GM18517 (cell line): ENCODE data around the gene MRGPRD.
"Not testable (repeated sequence)": the region's sequence is repeated elsewhere in the genome, so short reads cannot be mapped to it uniquely, and the experiment has no call there.

Experiments
- ATAC-seq: cut with Tn5 transposase; IDR thresholded peaks from one replicate; pipeline ENCODE4 v1.9.1; 2021; ENCODE audit warnings: mild to moderate bottlenecking, moderate library complexity; ENCODE audit not compliant: unreplicated experiment

MRGPRD gene

GRCh38 chr11:68994161-68994893 lies 13.5 kb upstream of the MRGPRD start:
- ATAC-seq: no peak

GRCh38 chr11:68993546-68993945 lies 12.8 kb upstream of the MRGPRD start:
- no peak for ATAC-seq

- no peak for ATAC-seq
Measured at GRCh38 chr11:68992743-68993255, 12.0 kb upstream of the MRGPRD start.

- ATAC-seq: no peak
Measured at GRCh38 chr11:68990995-68991780, 10.4 kb upstream of the MRGPRD start.

GRCh38 chr11:68989936-68990606 lies 9.3 kb upstream of the MRGPRD start:
- no peak for ATAC-seq

GRCh38 chr11:68988491-68988890 lies 7.7 kb upstream of the MRGPRD start:
- no peak for ATAC-seq

- ATAC-seq: no peak
Measured at GRCh38 chr11:68987211-68987610, 6.4 kb upstream of the MRGPRD start.

GRCh38 chr11:68983801-68984200 lies 3.0 kb upstream of the MRGPRD start:
- ATAC-seq: no peak

GRCh38 chr11:68982134-68982533 lies 1.3 kb upstream of the MRGPRD start:
- ATAC-seq: no peak

- ATAC-seq: no peak
Measured at GRCh38 chr11:68979931-68980775, 633 bp downstream of the MRGPRD start.

GRCh38 chr11:68978931-68979594 lies 1.7 kb downstream of the MRGPRD start:
- no peak for ATAC-seq

GRCh38 chr11:68978626-68978930 lies 2.2 kb downstream of the MRGPRD start:
- ATAC-seq: no peak

GRCh38 chr11:68977781-68978625 lies 2.8 kb downstream of the MRGPRD start:
- no peak for ATAC-seq

GRCh38 chr11:68976563-68976962 lies 4.2 kb downstream of the MRGPRD start:
- no peak for ATAC-seq

- ATAC-seq: no peak
Measured at GRCh38 chr11:68976095-68976494, 4.7 kb downstream of the MRGPRD start.

- ATAC-seq: no peak
Measured at GRCh38 chr11:68974421-68975194, 6.2 kb downstream of the MRGPRD start.

- ATAC-seq: not testable (repeated sequence)
Measured at GRCh38 chr11:68973706-68974105, 7.1 kb downstream of the MRGPRD start.

- ATAC-seq: no peak
Measured at GRCh38 chr11:68973219-68973618, 7.6 kb downstream of the MRGPRD start.
